GM12892 (cell line): ENCODE results near the gene COL4A1.

ENCODE experiments used
- DNase-seq: peaks from one replicate; pipeline ENCODE4 v3.0.0; 2011; ENCODE audit not compliant: insufficient read length
- FAIRE-seq: peaks from 2 replicates; lab custom pipeline; 2011; peaks lifted over from hg19 to GRCh38; lab: Jason Lieb, UNC
- POLR2A ChIP-seq: IDR thresholded peaks from 2 replicates; pipeline ENCODE4 v1.6.1; 2011; ENCODE audit warnings: low read depth, low read length, control low read depth
- POLR2AphosphoS5 ChIP-seq: IDR thresholded peaks from 2 replicates; pipeline ENCODE4 v1.6.1; 2011; ENCODE audit warnings: low read depth, low read length, control low read depth
- TAF1 ChIP-seq: IDR thresholded peaks from 2 replicates; pipeline ENCODE4 v1.6.1; 2011; ENCODE audit warnings: low read depth, mild to moderate bottlenecking, control low read depth, low read length, borderline replicate concordance

The COL4A1 gene

GRCh38 chr13:110347535-110348308, 40.8 kb upstream of the COL4A1 start:
- DNase-seq (no peak), FAIRE-seq (no peak)
- no peak for TF ChIP-seq POLR2AphosphoS5
- no peak for TF ChIP-seq POLR2A
- no peak for TF ChIP-seq TAF1

DNA sequence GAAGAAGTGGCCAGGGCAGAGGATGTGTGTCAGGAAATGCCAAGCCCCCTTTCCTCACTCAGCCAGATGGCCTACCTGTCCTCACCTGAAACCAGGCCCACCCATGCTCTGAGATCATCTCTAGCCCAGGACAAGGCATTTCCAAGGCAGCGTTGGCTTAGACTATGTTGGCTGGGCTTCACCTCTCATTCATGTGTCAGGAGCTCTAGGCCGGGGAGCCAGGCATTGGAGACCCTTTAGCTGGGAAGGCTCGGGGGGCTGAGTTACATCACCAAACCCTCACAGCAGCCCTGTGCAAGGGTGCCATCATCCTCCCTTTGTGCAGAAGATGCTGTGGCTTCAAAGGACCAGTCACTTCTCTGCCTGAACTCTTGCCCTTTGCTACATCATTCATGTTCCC, 40.1 kb upstream of the COL4A1 start:
- DNase-seq: no peak
- no peak for FAIRE-seq
- TF ChIP-seq POLR2AphosphoS5 (no peak), POLR2A (no peak), TAF1 (no peak)

DNA sequence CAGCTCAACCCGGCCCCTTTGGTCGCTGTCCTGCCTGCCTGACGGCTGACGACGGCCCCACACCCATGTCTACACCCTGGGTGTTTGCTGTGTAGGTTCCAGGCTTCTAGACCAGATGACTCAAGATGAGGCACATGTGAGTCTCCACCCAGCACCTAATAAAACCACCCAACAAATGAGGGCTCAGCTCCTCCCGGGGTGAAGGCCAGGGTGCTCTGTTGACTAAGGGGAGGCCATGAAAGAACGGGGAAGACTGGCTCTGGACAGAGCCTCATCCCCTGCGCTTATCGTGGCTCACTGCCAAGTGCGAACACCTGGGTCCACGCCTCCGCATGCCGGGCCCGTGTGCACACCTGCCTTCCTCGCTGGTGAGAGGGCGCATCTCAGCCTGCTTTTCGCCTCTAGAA, 39.7 kb upstream of the COL4A1 start:
- DNase-seq (no peak), FAIRE-seq (no peak)
- no peak for TF ChIP-seq POLR2AphosphoS5
- TF ChIP-seq TAF1: no peak
- no peak for TF ChIP-seq POLR2A

- TF ChIP-seq TAF1: no peak
- no peak for TF ChIP-seq POLR2AphosphoS5
- TF ChIP-seq POLR2A: no peak
- no peak for DNase-seq
- FAIRE-seq: no peak
Measured at GRCh38 chr13:110345701-110346100, 38.7 kb upstream of the COL4A1 start.

- FAIRE-seq (no peak), DNase-seq (no peak)
- TF ChIP-seq POLR2A: no peak
- TF ChIP-seq TAF1: no peak
- TF ChIP-seq POLR2AphosphoS5: no peak
Measured at GRCh38 chr13:110345266-110345665, 38.3 kb upstream of the COL4A1 start.

DNA sequence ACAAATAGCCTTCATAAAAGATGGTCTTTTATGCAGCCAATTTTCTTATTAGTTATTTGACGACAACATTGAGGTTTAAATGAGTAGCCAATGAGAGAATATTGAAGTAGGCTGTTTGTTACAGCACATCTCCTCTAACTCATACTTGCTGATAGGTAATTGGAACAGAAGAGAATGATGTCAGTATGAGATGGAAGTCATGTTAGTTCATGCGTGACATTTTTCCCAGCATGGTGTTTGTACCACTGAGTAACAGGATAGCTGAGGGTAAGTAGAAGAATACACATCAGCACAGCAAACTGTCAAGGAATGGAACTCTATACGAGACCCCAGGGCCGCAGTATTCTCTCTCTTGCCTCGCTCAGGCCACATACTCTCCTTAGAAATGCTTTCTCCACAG, 37.4 kb upstream of the COL4A1 start:
- FAIRE-seq: no peak
- no peak for DNase-seq
- no peak for TF ChIP-seq TAF1
- no peak for TF ChIP-seq POLR2A
- no peak for TF ChIP-seq POLR2AphosphoS5

DNA sequence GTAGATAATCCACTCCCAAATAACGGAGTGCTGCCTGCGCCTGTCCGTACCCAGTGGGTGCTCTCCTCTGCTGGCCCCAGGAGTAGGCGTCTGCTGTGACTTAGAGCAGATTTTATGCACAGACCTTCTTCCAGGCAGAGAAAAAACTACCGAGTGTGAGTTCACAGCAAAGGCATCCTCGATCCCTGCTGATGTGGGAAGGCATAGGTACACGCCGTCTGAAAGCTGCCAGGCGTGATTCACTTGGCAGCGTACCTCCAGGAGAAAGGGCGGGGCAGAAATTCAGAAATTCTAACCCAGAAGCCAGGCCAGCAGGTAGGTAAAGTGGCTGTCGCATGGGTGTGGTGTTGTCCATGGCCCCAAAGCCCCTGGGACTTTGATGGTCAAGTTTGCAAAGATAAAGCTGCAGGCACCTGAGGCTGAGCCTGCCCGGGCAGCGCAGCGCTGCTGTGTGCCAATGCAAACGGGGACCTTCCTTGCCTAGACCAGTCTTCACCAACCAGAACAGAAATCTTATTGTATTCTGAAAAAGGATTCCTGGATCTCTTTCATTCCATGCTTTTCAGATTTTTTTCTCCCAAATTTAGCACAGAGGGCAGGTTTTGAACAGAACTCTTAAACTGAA, 36.4 kb upstream of the COL4A1 start:
- no peak for DNase-seq
- TF ChIP-seq TAF1: no peak
- TF ChIP-seq POLR2A: no peak
- no peak for TF ChIP-seq POLR2AphosphoS5
- FAIRE-seq: no peak

- DNase-seq (no peak), FAIRE-seq (no peak)
- TF ChIP-seq POLR2A (no peak), TAF1 (no peak), POLR2AphosphoS5 (no peak)
Measured at GRCh38 chr13:110342474-110342873, 35.5 kb upstream of the COL4A1 start.

DNA sequence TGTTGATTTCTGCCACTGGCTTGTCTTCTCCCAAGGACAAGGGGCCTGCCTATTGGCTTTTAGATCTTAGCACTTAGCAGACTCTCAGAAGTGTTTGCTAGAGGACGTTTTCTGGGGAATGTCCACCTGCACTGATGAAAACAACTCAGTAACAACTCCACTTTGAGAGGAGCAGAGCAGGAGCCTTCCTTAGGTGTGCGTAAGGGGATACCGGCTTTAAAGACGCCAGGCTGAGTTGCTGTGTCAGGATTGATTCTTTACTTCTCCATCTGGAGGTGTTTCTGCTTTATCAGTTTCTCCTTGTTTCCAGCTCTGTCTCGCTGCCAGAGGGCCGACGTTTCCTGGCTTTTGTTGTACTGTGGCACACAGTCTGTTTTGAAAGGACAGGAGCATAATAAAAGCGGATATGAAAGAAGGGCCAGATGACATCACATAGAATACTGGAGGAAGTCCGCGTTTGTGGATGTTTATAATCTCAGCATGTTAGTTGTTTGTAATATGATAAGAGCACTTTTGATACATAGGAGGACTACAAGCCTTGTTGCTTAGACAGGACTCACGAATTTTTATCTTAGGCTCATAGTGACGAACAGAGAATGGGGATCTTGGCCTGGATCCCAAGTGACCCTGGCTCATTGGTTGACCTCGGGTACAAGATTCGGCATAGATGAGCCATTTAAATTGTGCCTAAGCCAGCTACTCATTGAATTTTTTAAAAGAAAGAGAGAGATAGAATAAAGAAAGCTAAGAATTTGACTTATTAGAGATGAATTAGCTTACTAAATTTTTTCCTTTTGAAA, 34.7 kb upstream of the COL4A1 start:
- no peak for DNase-seq
- FAIRE-seq: no peak
- TF ChIP-seq POLR2AphosphoS5: no peak

DNA sequence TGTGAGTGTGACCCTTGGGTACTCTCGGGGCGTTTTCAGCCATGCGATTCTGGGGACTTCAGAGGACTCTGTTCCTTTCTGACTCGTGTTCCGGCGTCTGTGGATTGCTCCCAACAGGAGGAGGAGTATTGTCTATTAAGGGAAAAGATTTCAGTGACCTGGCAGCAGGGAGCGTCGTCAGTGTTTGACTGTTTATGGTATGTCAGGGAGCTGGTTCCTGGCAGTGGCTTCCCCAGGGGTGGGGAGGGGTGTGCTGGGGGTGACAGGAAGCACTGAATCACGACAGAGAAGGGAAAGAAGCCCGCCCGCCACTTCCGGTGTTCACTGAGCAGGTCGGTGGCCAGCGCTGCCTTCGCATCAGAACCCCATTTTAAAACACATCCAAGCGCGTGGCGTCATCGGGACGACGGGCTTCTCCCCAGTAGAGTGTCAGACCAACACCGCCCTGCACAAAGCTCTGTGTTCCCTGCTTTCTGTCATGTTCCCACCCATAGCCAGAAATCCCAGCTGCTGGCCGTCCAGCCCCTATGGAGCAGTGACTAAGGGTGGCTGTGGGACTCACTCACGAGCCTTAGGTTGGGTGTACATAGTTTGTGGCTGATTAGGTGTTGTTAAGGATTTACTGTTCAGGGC, 34.0 kb upstream of the COL4A1 start:
- TF ChIP-seq TAF1: no peak
- TF ChIP-seq POLR2AphosphoS5: no peak
- TF ChIP-seq POLR2A: no peak
- no peak for FAIRE-seq
- no peak for DNase-seq

DNA sequence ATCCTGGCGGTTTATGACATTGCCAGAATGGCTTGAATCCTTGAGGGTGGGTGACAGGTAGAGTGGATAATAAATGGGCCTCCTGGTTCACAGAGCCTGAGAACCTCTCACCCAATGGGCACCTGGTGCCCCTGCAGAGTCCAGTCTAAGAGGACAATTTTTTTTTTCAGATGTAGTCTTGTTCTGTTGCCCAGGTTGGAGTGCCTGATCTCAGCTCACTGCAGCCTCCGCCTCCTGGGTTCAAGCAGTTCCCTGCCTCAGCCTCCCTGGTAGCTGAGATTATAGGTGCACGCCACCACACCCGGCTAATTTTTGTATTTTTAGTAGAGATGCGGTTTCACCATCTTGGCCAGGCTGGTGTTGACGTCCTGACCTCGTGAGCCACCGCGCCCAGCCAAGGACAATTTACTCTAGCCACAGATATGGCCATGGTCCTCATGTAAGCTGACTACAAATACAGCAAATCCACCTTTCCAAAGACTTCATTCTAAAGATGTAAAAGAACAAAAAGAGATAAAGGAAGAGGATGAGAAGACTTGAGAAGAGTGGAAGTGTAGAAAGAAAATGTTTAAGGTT, 33.1 kb upstream of the COL4A1 start:
- TF ChIP-seq POLR2AphosphoS5 (no peak), POLR2A (no peak), TAF1 (no peak)
- DNase-seq (no peak), FAIRE-seq (no peak)
